ENCODE data around the gene ANKRD34B. TPM values are rescaled to one million over a fixed set of nuclear protein-coding genes. Genes with fewer than 3 reads are reported as not detected.

Gene ANKRD34B
- 0.04 to 0.16 TPM (median 0.09 TPM) in 4 of 5 replicates, not detected in the other for total RNA-seq (2022; extraction: Qiagen RNA extraction)

DNA sequence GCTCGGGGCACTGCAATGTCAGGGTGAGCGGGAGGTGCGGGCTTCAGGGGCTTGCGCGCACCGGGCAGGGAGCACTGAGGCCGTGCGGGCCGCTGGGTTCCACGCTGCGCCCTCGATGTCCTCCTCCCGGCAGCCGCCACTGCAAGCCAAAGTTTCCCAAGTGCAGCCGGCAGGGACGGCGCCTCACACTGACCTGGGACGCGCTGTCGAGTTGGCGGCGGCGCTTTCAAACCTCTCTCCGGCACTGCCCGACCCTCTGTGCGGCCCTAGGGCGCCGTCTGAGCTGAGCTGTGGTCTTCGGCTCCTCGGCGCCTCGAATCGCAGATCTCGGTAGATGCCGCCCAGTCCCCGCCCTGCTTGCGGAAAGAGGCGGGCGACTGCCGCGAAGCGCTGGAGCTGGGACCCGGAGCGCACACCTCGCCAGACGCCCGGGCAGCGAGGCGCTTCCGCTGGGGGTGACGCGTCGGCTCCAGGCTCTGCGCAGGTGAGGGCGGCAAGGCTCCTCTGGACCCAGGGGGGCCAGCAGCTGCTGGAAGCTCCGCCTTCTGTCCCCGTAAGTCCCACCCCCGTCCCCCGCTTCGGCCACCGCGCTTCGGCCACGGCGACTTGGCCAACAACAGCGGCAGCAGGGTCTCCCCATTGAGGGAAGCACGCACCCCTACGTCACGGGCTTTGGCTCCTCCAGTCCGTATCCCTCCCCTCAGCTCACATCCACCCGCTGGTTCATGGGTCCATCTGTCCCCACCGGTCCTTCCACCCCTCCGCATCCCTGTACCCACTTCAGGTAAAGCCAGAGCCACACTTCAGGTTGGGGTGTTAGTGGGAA lies at the start of gene ANKRD34B:
TSS of gene ANKRD34B (minus strand) at position 320 of the 826 bp plus-strand sequence. CDS start 10,261 bp downstream, outside the sequence.

Other genes starting within 250 kb of the ANKRD34B start
- 11.8 to 17.3 TPM (median 15.7 TPM) in 5 replicates for gene ZFYVE16, start 162.2 kb downstream of the ANKRD34B start, total RNA-seq (2022; extraction: Qiagen RNA extraction)
- gene FAM151B, start 82.2 kb downstream of the ANKRD34B start, total RNA-seq (2022; extraction: Qiagen RNA extraction) = 1.1 to 2.3 TPM (median 1.5 TPM) in 5 replicates
- 6.4 to 7.9 TPM (median 7.6 TPM) in 5 replicates for gene MSH3, start 84.4 kb upstream of the ANKRD34B start, total RNA-seq (2022; extraction: Qiagen RNA extraction)
- 45.8 to 62.7 TPM (median 53.5 TPM) in 5 replicates for gene DHFR, start 84.7 kb upstream of the ANKRD34B start, total RNA-seq (2022; extraction: Qiagen RNA extraction)